ENCODE results near the gene NUP210.

Gene NUP210

GRCh38 chr3:13338996-13339395 is 81.1 kb downstream of the NUP210 start:
- no peaks in the 10 kb centered on the region for H3K27me3 ChIP-seq (replicated peaks)
- H3K36me3 ChIP-seq (replicated peaks): no peaks in the 10 kb centered on the region
- in situ Hi-C loops (cut with HindIII; ENCODE audit: low pct_ligation_motif_present, low sequenced_read_pairs): no loop called here
- no peak overlapping the region for H3K27ac ChIP-seq
- TF ChIP-seq, protein P1, sequence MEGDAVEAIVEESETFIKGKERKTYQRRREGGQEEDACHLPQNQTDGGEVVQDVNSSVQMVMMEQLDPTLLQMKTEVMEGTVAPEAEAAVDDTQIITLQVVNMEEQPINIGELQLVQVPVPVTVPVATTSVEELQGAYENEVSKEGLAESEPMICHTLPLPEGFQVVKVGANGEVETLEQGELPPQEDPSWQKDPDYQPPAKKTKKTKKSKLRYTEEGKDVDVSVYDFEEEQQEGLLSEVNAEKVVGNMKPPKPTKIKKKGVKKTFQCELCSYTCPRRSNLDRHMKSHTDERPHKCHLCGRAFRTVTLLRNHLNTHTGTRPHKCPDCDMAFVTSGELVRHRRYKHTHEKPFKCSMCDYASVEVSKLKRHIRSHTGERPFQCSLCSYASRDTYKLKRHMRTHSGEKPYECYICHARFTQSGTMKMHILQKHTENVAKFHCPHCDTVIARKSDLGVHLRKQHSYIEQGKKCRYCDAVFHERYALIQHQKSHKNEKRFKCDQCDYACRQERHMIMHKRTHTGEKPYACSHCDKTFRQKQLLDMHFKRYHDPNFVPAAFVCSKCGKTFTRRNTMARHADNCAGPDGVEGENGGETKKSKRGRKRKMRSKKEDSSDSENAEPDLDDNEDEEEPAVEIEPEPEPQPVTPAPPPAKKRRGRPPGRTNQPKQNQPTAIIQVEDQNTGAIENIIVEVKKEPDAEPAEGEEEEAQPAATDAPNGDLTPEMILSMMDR (IDR thresholded peaks at IDR 0.05; ENCODE audit: low read depth, low read length, missing control alignments): no peak
- no peak overlapping the region for H3K4me3 ChIP-seq (ENCODE audit: low read depth, low read length)
- DNase-seq: no peak

- TF ChIP-seq, protein P1 (IDR thresholded peaks at IDR 0.05; ENCODE audit: low read depth, low read length, missing control alignments): no peak
- H3K4me3 ChIP-seq (ENCODE audit: low read depth, low read length): no peak overlapping the region
- DNase-seq: no peak
- no peak overlapping the region for H3K27ac ChIP-seq
- no peaks in the 10 kb centered on the region for H3K27me3 ChIP-seq (replicated peaks)
- in situ Hi-C loops (cut with HindIII; ENCODE audit: low pct_ligation_motif_present, low sequenced_read_pairs): no loop called here
- H3K36me3 ChIP-seq (replicated peaks): no peaks in the 10 kb centered on the region
Measured at GRCh38 chr3:13338231-13338630, 81.9 kb downstream of the NUP210 start.

GRCh38 chr3:13336592-13336991 is 83.5 kb downstream of the NUP210 start:
- Histone ChIP-seq H3K27me3 (replicated peaks) (no peaks in the 10 kb centered on the region), H3K4me3 (ENCODE audit: low read depth, low read length) (no peak overlapping the region), H3K27ac (no peak overlapping the region), H3K36me3 (replicated peaks) (no peaks in the 10 kb centered on the region)
- TF ChIP-seq, protein P1 (IDR thresholded peaks at IDR 0.05; ENCODE audit: low read depth, low read length, missing control alignments): no peak
- DNase-seq: no peak
- in situ Hi-C loops (cut with HindIII; ENCODE audit: low pct_ligation_motif_present, low sequenced_read_pairs): no loop called here

- TF ChIP-seq, protein P1 (IDR thresholded peaks at IDR 0.05; ENCODE audit: low read depth, low read length, missing control alignments): no peak
- Histone ChIP-seq H3K36me3 (replicated peaks) (no peaks in the 10 kb centered on the region), H3K27me3 (replicated peaks) (no peaks in the 10 kb centered on the region), H3K27ac (no peak overlapping the region), H3K4me3 (ENCODE audit: low read depth, low read length) (no peak overlapping the region)
- no peak for DNase-seq
- in situ Hi-C loops (cut with HindIII; ENCODE audit: low pct_ligation_motif_present, low sequenced_read_pairs): no loop called here
Measured at GRCh38 chr3:13335503-13335902, 84.6 kb downstream of the NUP210 start.

GRCh38 chr3:13335059-13335458 is 85.1 kb downstream of the NUP210 start:
- Histone ChIP-seq H3K4me3 (ENCODE audit: low read depth, low read length) (no peak overlapping the region), H3K27me3 (replicated peaks) (no peaks in the 10 kb centered on the region), H3K36me3 (replicated peaks) (no peaks in the 10 kb centered on the region), H3K27ac (no peak overlapping the region)
- no peak for DNase-seq
- in situ Hi-C loops (cut with HindIII; ENCODE audit: low pct_ligation_motif_present, low sequenced_read_pairs): no loop called here
- TF ChIP-seq, protein P1 (IDR thresholded peaks at IDR 0.05; ENCODE audit: low read depth, low read length, missing control alignments): no peak

DNA sequence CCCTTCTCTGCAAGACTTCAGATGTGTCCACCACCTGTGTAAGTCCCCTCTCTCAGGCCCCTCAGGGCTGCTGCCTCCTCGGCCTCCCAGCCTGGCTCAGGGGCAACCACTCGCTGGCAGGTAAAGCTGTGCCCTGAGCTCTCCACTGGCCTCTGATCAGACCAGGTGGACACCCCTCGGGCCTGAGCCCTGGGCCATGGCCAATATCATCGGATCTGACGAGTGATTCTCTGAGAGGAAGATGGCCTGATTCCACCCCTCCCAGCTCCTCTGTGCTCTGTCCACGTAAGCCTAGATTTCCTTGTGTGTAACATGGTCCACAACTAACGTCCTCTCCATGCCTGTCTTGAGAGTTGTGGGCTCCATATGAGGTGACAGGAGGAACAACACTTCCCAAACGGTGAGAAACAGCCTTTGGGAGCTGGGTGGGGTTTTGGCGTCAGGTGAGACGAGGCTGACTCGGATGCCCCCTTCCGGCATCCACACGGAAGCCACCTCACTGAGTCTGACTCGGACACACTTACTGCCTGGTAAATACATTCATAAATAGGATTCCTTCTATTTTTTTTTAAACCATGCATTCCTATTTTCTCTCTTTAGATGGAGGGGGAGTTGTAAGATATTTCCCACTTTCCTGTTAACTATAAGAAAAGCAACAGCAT is 86.8 kb downstream of the NUP210 start:
- DNase-seq: no peak
- in situ Hi-C loops (cut with HindIII; ENCODE audit: low pct_ligation_motif_present, low sequenced_read_pairs): no loop called here
- Histone ChIP-seq H3K4me3 (ENCODE audit: low read depth, low read length) (no peak overlapping the region), H3K27ac (no peak overlapping the region), H3K27me3 (replicated peaks) (no peaks in the 10 kb centered on the region), H3K36me3 (replicated peaks) (no peaks in the 10 kb centered on the region)
- TF ChIP-seq, protein P1 (IDR thresholded peaks at IDR 0.05; ENCODE audit: low read depth, low read length, missing control alignments): no peak

All from brain microvascular endothelial cell (primary cell).